Hematopoietic multipotent progenitor cell treated with erythropoietin and hydrocortisone succinate and interleukin-3 and kit ligand, for 15 days (in vitro differentiated cells): ENCODE measurements around the gene MSI1.

ENCODE experiments used
- DNase-seq: peaks from one replicate; pipeline ENCODE4 v3.0.0-alpha.2; 2015; ENCODE audit warnings: low spot score

Gene MSI1

DNA sequence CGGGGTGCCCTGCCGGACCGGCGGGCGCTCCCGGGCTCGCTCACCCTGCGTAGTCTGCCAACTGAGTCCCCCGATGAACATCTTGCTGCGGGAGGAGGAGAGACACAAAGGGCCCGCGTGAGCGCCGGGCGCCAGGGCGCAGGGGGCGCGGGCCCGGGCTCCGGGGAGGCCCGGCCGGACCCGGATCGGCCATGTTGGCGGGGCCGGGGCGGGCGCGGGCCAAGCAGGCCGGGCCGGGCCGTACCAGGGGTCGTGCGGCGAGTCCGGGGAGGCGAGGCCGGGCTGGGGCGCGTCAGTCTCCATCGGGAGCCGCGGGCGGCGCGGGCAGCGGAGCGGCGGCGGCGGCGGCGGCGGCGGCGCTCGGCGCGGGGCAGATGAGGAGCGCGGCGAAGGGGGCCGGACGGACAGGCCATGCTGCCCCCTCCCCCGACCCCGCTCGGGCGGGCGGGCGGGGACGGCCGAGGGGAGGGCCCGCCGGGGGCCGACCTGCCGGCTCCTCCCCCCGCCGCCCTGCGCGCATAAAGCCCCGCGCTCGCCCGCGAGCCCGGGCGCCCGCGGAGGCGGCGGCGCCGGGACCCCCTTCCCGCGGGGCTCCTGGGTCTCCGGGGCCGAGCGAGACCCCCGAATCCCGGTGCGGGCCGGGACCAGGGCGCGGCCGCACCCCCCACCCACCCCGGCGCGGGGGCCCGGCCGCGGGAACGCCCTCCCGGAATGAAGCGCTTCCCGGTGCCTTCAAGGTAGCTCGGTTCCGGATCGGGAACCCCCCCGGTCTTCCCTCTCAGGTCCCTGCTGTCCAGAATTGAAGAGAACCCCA is at the start of gene MSI1:
TSS of gene MSI1 (minus strand) at position 376 of the 814 bp plus-strand sequence. CDS start at position 303, 73 bp downstream.
- no peak for DNase-seq

DNA sequence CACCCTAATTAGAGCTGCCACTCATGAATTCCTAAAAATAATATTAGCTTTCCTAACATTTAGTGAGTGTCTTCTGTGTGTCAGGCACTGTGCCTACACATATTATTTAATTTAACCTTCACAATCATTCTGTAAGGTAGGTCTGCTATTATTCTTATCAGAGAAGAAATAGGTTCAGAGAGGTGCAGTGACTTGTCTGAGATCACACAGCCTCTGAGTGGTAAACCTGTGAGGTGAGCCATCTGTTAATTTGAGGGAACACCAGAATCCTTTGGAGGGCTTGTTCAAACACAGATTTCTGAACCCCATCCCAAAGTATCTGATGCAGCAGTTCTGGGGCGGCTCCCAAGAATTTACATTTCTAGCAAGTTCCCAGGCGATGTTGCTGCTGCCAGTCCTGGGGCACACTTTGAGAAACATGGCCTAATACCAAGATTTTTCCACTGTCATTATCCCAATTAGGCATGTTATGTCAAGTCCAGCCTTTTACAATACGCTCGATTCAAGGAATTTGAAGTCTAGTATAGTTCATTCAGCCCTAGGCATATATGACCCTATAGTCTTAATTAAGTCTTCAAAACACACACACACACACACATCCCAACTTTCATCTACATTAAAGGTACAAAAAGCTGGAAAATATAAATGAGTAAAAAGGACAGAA is 49.1 kb upstream of the MSI1 start:
- no peak for DNase-seq

DNA sequence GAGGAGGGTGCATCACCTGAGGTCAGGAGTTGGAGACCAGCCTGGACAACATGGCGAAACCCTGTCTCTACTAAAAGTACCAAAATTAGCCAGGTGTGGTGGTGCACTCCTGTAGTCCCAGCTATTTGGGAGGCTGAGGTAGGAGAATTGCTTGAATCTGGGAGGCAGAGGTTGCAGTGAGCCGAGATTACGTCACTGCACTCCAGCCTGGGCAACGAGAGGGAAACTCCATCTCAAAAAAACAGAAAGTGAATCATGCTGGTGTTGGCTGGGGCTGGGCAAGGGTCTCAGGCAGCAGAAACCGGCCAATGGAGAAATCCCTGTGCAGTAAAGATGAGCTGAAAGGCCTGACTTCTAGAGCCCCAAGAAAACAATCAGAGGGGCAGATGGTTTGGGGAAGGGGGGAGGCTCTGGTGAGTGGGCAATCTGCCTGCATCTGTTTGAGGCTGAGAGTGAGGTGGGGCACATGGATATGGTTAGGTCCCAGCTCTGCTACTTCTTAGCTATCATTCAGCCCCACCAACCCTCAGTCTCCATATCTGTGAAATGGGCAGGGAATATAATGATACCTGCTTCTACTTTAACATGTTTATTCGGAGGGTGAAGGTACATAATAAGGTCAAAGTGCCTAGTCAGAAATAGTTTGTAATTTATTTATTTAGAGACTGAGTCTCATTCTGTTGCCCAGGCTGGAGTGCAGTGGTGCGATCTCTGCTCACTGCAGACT is 47.7 kb upstream of the MSI1 start:
- DNase-seq = no peak

DNA sequence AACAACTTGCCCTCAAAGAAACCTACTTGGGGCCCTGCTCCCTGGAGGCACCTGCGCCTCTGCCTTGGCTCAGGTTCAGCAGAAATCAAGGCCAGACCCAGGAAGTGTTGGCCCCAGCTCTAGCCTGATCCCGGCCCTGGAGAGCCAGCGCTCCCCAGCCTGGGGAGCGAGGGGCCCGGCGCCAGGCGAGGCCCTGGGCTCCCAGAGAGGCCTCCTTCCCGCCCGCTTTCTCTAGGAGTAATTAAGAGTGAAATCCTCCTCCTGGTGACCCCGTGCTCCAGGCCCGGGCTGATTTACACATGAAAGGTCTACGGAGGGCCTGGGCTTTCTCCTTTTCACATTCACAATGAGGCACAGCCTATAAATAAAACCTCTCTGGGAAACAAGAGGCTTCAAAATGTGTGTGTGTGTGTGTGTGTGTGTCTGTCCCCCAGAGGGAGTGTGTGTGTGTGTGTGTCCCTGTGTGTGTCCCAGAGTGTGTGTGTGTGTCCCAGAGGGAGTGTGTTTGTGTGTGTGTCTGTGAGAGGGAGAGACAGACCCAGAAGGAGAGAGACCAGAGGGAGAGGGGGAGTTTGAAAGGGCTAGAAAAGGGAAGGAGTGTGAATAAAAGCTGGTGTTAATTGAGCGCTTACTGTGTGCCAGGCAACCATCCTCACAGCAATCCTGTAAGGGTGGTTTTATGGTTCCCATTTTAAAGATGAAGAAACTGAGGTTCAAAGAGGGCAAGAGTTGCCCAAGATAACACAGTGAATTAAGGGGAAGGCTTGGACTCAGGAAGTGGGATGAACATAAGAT is 45.1 kb upstream of the MSI1 start:
- DNase-seq = no peak

DNA sequence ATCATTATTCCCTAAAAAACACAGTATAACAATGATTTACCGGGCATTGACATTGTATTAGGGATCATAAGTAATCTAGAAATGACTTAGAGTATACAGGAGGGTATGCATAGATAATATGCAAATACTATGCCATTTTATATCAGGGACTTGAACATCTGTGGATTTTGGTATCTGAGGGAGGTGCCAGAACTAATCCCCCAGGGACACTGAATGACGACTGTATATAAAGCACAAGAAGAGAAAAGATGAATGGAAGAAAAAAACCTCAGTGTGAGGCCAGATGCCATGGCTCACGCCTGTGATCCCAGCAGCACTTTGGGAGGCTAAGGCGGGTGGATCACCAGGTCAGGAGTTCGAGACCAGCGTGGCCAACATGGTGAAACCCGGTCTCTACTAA is 43.5 kb upstream of the MSI1 start:
- DNase-seq = no peak

DNA sequence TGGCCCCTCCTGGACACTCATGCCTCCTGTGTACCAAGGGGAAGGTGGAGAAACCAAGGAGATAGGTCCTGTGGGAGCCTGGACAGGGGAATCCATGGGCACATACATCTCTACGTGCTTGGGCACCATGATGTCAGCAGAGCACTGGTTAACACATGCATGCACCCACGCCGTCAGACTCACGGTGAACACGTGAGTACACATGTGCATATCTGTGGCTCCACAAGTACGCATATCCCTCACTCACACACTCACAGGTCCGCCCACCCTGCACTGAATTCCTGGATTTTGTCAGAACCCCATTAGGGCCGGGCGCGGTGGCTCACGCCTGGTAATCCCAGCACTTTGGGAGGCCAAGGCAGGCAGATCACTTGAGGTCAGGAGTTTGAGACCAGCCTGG is 39.8 kb upstream of the MSI1 start:
- DNase-seq = no peak

DNA sequence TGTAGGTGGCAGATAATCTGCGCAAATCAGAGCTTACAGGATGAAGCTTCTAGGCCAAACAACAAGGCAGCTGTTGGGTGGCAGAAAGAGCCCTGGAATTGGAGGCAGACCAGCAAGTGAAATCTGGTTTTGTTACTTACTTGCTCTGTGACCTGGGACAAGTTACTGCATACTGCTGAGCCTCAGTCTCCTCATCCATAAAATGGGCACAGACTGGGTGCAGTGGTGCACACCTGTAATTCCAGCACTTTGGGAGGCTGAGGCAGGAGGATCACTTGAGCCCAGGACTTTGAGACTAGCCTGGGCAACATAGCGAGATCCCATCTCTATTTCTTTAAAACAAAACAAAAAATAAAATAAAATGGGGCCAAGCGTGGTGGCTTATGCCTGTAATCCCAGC is 37.6 kb upstream of the MSI1 start:
- no peak for DNase-seq

DNA sequence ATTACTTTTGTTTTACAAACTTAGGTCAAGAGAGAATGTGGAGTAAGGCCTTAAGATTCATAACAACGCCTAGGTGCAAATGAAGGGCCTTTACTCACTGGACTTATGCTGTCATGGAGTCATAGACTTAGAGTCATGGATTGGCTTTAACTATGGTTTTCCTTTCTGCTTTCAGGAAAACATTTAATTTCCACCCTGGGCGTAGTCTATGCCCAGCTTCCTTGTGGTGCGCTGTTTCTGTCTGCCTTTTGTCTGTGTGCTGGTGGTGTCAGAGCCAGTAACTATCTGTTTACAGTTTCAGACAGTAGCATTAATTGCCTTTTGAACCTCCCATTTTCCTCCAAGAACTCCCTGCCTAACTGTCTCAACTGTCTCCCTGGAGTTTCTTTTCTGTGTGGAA is 37.1 kb upstream of the MSI1 start:
- DNase-seq = no peak

DNA sequence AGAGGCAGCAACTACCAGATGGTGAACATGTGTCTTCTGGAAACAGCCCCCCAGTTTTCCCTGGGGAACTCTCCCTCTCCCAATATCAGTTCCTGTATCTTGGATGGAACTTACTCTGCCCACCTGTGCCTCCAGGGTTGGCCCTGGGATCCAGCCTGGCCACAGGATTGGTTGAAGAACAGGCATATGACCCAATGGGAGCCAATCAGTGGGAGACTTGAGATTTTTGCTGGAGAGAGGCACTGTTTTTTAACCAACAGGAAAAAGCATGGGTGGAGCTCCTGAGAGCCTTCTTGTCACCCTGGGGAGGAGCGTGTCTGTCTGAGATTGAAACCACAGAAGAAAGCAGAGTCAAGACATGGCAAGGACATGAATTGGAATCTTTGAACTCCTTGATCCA is 35.3 kb upstream of the MSI1 start:
- DNase-seq = no peak

DNA sequence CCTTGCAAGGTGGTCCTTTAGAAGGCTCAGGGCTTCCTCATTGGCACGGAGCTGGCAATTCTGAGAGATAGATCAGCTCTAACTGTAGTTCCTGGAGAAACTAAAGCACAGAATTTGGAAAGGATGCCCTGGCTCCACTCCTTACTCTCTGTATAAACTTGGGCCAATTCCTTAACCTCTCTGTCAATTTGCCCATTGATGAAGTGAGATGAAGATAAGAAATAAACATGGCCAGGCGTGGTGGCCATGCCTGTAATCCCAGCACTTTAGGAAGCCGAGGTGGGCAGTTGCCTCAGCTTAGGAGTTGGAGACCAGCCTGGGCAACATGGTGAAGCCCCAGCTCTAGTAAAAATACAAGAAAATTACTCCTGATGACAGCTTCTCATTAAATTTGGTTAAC is 34.9 kb upstream of the MSI1 start:
- DNase-seq = no peak

DNA sequence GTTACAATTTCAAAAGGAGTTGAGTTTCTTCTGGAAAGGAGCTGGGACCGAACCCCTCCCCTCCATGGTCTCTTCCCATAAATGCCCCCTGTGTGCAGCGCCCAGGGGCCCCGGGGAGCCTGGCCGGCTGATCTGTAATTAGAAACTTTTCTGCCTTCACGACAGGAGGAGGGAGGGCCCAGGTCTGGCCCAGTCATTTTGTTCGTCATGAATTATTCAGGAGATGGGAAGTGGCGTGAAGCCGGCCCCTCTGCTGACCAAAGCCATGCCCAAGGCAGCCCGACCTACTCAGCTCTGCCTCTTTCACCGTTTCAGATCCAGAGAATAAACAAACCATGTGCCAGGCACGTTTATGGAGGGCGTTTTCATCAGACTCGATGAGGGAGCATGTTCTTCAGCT is 33.3 kb upstream of the MSI1 start:
- DNase-seq = no peak

DNA sequence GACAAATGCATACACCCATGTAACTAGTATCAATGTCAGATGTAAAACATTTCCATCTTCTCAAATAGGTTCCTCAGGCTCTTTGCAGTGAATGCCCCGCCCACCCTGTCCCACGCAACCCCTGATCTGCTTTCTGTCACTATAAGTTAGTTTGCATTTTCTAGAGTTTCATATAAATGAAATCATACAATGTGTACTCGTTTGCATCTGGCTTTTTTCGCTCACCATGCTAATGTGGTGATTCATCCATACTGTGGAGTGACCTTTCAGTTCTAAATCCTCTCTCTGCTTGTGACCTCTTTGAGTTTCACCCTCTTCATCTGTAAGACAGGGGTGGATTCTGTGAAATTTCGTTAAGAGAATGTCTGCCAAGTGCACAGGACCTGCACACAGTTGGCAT is 30.6 kb upstream of the MSI1 start:
- DNase-seq = no peak

DNA sequence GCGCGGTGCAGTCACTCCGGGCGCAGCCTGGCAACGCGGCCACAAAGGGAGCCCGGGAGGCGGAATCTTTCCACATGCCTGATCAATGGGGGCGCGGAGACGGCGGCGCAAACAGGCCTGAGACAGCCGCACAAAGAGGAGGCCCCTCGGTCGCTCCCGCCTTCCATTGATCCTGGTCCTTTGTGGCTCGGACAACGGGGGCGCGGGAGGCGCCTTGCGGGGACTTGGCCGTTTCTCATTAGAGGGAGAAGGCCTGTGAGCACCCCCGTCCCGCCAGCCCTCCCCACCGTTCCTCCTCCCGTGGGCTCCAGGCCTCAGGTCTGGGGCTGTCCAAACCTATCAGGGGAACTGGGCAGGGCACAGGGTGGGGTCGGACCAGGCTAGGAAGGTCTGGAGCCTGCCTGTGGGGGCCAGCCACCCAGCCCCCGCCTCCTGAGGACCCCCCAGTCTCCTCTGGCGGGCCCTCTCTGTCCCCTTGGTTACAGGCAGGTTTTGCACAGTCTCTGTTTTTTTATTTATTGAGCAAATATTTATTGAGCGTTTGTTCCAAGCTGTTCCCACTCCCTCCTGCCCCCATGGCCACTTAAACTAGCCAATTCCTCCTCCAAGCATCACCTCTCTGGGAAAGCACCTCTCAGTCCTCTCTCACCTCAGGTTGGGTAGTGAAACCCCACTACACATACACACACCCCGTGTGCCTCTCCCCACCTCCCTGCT is 29.0 kb upstream of the MSI1 start:
- DNase-seq = no peak

DNA sequence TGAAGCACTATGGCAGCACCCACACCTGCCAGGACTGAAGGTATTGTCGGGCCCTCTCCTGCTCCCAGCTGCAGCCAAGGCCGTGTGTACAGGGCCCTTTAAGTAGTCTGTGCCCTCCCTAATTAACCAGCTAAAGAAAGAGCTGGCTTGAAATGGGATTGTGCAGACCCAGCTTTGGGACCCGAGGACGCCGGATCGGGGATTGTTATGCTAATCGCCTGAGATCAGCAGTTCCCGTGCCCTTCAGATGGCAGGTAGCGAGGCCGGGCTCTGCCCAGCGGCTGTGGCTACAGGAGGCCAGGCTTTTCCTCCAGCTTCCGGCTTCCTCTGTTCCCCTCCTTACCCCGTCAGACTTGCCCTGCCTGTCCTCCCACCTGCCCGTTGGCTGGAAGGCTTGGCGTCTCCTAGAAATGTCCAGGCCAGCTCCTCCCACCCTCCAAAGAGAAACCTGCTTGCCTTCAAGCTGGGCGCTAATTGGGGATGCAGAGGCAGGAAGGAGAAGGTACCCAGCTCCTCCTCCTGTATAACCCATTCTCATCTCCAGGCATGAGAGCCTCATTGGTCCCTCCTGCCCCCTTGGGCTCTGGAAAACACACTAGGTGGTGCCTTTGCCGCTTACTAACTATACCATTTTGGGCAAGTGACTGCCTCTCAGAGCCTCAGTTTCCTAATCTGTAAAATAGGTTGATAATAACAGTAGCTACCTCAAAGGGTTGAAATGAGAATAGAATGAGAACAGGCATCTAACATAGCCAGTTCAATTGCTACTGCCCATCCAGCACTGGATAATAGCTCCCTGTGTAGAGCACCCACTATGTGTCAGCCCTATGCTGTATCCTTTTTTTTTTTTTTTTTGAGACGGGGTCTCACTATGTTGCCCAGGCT is 25.8 kb upstream of the MSI1 start:
- DNase-seq = no peak

DNA sequence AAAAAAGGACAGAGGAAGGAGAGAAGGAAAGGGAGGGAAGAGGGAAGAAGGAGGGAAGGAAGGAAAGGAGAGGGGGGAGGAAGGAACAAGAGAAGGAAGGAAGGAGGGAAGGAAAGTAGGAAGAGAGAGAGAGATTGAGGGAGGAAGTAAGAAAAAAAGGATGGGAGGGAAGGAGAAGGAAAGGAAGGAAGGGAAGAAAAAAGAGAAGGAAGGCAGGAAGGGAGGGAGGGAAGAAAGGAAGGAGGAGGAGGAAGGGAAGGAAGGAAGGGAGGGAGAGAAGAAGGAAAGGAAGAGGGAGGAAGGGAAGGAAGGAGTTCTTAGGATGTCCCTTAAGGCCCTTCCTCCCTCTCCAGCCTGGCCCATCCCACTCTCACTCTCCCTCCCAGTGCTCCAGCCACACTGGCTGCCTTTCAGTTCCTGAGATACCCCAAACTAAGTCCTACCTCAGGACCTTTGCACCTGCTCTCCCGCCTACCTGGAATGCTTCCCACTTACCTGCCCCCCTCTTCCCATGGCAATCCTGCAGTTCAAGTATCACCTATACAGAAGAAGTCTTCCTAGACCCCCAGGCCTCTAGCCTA is 21.7 kb upstream of the MSI1 start:
- DNase-seq = no peak

DNA sequence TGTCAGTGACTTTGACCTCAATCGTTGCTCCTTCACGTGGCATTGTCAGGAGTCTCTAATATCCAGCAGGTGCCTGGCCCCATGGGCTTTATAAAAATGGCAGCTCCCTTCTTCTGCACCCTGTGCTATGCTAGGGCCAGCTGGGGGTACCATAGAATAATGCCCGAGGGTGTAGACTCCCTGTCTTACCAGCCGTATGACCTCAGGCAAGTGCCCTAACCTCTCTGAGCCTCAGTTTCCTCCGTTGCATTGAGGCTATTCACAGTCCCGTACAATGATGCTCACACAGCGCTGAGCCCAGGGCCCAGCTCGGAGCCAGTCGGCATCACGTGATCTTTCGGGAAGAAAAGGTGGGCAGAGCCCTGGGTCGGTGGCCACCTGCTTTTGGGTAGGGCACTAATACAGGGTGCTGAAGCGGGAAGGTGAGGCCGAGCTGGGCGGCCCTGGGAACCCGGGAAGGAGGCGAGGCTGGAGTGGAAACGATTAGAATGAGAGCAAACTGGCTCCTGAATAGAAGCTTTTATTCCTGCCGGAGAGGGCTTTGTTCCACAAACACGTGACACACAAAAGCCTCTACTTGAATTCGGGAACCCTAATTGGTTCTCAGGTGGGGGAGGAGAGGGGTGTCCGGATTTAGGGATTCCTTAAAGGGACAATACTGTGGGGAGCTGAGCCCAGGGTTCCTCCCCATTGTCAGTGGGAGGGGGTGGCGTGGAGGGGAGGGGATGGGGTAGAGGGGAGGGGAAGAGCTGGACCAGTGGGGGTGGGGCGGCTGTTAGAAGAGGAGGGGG is 19.9 kb upstream of the MSI1 start:
- DNase-seq = no peak

DNA sequence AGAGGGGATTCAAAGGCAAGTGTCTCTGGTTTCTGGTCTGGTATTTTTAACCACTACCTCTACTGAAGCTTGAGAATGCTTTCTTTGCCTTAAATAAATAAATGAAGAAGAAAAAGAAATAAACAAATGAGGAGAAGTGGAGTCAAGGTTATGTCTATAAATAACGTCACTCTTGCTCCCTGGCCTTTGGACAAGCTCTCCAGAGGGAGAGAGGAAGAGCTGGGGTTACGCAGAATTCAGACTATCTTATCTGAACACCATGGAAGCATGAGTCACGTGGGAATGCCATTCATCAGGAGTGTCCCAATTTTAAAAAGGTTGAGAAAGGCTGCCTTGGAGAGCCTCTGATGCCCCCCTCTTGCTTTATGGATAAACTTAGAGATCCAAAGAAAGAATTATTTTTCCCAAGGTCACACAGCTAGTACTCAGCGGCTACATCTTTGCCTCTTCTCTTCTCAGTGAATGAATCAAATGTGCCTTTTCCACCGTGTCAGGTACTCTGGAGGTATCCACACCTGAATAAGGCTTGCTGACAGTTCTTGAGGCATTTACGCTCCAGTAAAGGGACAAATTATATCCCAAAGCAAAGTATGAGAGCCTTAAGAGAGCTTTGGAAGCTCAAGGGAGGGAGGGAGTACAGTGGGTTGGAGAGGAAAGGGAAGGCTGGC is 12.9 kb upstream of the MSI1 start:
- DNase-seq = no peak

DNA sequence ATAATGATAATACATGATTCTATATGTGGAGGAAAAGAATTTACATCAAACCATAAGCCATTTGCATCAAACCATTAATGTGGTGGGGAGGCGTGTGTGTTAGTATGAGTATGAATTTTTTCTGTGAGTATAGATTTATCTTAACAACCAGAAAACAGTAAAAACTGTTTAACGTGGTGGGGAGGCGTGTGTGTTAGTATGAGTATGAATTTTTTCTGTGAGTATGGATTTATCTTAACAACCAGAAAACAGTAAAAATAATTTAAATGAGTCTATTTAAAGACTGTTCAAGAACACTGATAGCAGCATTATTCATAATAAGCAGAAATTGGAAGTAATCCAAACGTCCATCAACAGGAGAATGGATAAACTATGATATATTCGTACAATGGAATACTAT is 9.1 kb upstream of the MSI1 start:
- no peak for DNase-seq

DNA sequence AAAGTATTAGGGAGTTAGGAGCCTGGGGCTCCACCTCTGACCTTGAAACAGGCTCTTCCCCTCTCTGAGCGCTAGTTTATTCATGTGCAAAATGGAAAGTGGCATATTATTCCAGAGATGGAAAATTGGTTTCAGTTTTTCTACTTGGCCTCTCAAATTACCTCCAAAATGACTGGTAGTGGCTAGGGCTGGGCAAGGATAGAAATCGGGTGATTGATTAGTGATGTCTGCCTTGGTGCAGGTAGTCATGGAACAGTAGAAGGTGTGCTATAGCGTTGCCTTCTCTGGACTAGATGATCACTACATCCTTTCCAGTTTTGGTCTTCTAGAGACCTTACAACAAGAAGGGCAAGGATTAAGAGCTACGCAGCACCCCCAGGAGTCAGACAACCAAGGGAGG is 8.6 kb upstream of the MSI1 start:
- no peak for DNase-seq
